Panc1 (cell line): ENCODE measurements around the gene KCNIP3. TPM values are rescaled to one million over a fixed set of nuclear protein-coding genes. Genes with fewer than 3 reads are reported as not detected.

Source experiments
- ATAC-seq: fragments of 200-7000 bp; cut with Tn5 transposase; 2 replicates; pipeline ENCODE4 v1.9.1; 2020; ENCODE audit warnings: mild to moderate bottlenecking, moderate library complexity
- BruUV-seq: library from RNA; stranded (reverse); fragments of 400-500 nt; replicated peaks from 2 replicates; lab custom pipeline; 2021; lab: Mats Ljungman, UMichigan
- CTCF ChIA-PET: fragments of 300-600 bp; sonication (Branson Sonifier 250); formaldehyde crosslinking; loops from one replicate; lab custom pipeline; 2022; ENCODE audit warnings: antibody characterized with exemption; lab: Charles Lee
- POLR2A ChIA-PET: fragments of 300-600 bp; sonication (Branson Sonifier 250); formaldehyde crosslinking; loops from one replicate; lab custom pipeline; 2022; ENCODE audit warnings: antibody characterized with exemption; lab: Charles Lee
- DNase-seq: peaks from one replicate; pipeline ENCODE4 v3.0.0-alpha.2; 2010; ENCODE audit warnings: low read depth, low spot score
- H3K27ac ChIP-seq: 2 replicates; pipeline ENCODE4 v1.5.1; 2011; ENCODE audit warnings: mild to moderate bottlenecking, low read length, inconsistent platforms
- H3K27me3 ChIP-seq: fragments of 200-500 bp; sonication (Bioruptor generic); 2 replicates; pipeline ENCODE4 v1.6.0; 2014; ENCODE audit warnings: low read length, inconsistent platforms; ENCODE audit not compliant: control insufficient read depth, insufficient read depth
- H3K36me3 ChIP-seq: fragments of 200-500 bp; sonication (Bioruptor generic); 2 replicates; pipeline ENCODE4 v1.5.1; 2014; ENCODE audit warnings: inconsistent platforms, mild to moderate bottlenecking, low read length, moderate library complexity; ENCODE audit not compliant: control insufficient read depth, insufficient read depth
- H3K4me1 ChIP-seq: 2 replicates; pipeline ENCODE4 v1.5.1; 2011; ENCODE audit warnings: inconsistent platforms, mild to moderate bottlenecking, low read length, moderate library complexity; ENCODE audit not compliant: control insufficient read depth, insufficient read depth
- H3K4me3 ChIP-seq, 2 experiments: 2 replicates each; pipeline ENCODE4 v1.5.1; 2011 to 2012; ENCODE audit warnings: low read depth in 2 of 2, low read length in 2 of 2, mild to moderate bottlenecking in 2 of 2, inconsistent platforms in 1 of 2, moderate library complexity in 1 of 2
- H3K9me3 ChIP-seq: fragments of 200-500 bp; sonication (Bioruptor generic); 2 replicates; pipeline ENCODE4 v1.5.1; 2014; ENCODE audit warnings: low read depth, mild to moderate bottlenecking, inconsistent platforms, low read length, moderate library complexity; ENCODE audit not compliant: control insufficient read depth, insufficient read depth
- CTCF ChIP-seq: fragments of 450-650 bp; IDR thresholded peaks from 2 replicates; pipeline ENCODE4 v1.5.1; 2017; ENCODE audit warnings: mild to moderate bottlenecking
- POLR2AphosphoS5 ChIP-seq: IDR thresholded peaks from 2 replicates; pipeline ENCODE4 v1.6.1; 2012; ENCODE audit warnings: mild to moderate bottlenecking, low read depth, low read length, moderate library complexity
- REST ChIP-seq, 2 experiments: IDR thresholded peaks; 2 replicates each; pipeline ENCODE4 v1.6.1; 2011 to 2012; ENCODE audit warnings: low read depth in 2 of 2, control low read depth in 1 of 2, low read length in 1 of 2, mild to moderate bottlenecking in 1 of 2, moderate library complexity in 1 of 2; ENCODE audit not compliant: insufficient read depth in 1 of 2
- SIN3A ChIP-seq: IDR thresholded peaks from 2 replicates; pipeline ENCODE4 v1.6.1; 2012; ENCODE audit warnings: low read depth, mild to moderate bottlenecking, low read length, moderate library complexity, borderline replicate concordance; ENCODE audit not compliant: insufficient read depth
- TCF7L2 ChIP-seq: IDR thresholded peaks from 2 replicates; pipeline ENCODE4 v1.6.1; 2011; ENCODE audit warnings: mild to moderate bottlenecking, low read depth, low read length, inconsistent platforms
- in situ Hi-C: cut with HindIII; loops from 2 replicates; pipeline ENCODE4 v1.10.0; 2016; ENCODE audit warnings: low sequenced_read_pairs, low pct_unique_long_range_greater_than_20kb
- intact Hi-C: fragments of 100-400 bp; cut with micrococcal nuclease; formaldehyde crosslinking; loops from one replicate; pipeline ENCODE4 v1.10.0; 2022; ENCODE audit not compliant: unreplicated experiment
- total RNA-seq: library from RNA; stranded (reverse); gene quantifications from one replicate; pipeline ENCODE4 v1.2.1, GENCODE V29; 2021; ENCODE audit not compliant: unreplicated experiment

KCNIP3 gene
- total RNA-seq, 1 experiment from 2014 or later = 17.5 TPM

- Histone ChIP-seq H3K4me3 (no peak overlapping the region), H3K27ac (no peak overlapping the region), H3K9me3 (no peaks in the 10 kb centered on the region), H3K36me3 (no peaks in the 10 kb centered on the region), H3K4me1 (0 out of 2 replicates have a peak, but pooled peaks cover 3% of the 10 kb centered on the region), H3K27me3 (no peaks in the 10 kb centered on the region)
- ATAC-seq (no peak), DNase-seq (no peak)
- POLR2A ChIA-PET = no interaction called here
- CTCF ChIA-PET = no interaction called here
- intact Hi-C loops (loop anchor here (5.0 kb wide), 1 partner anchor 127 kb away; no protein-coding TSS in a partner anchor), in situ Hi-C loops (no loop called here)
- TF ChIP-seq SIN3A = no peak
- no peak for TF ChIP-seq REST (IDR thresholded peaks at IDR 0.05; ENCODE audit: insufficient read depth in 1 of 2, low read depth in 2 of 2, low read length in 1 of 2)
- TF ChIP-seq POLR2AphosphoS5 = no peak
- no peak for TF ChIP-seq CTCF
- TF ChIP-seq TCF7L2 = no peak
- BruUV-seq = no TSS peak
Observed at GRCh38 chr2:95319481-95320343, 22.6 kb downstream of the KCNIP3 start.

- Histone ChIP-seq H3K27me3 (no peaks in the 10 kb centered on the region), H3K27ac (no peak overlapping the region), H3K4me3 (no peak overlapping the region), H3K4me1 (0 out of 2 replicates have a peak, but pooled peaks cover 1% of the 10 kb centered on the region), H3K9me3 (no peaks in the 10 kb centered on the region), H3K36me3 (no peaks in the 10 kb centered on the region)
- in situ Hi-C loops (no loop called here), intact Hi-C loops (no loop called here)
- no peak for DNase-seq
- CTCF ChIA-PET = no interaction called here
- no TSS peak for BruUV-seq
- ATAC-seq = no peak
- TF ChIP-seq CTCF (no peak), TCF7L2 (no peak), POLR2AphosphoS5 (no peak), SIN3A (no peak)
- POLR2A ChIA-PET = no interaction called here
Observed at GRCh38 chr2:95320344-95320712, 23.2 kb downstream of the KCNIP3 start.
